GM12865 (cell line): ENCODE measurements around the gene ZNF770.

ENCODE experiments used
- DNase-seq: peaks from one replicate; pipeline ENCODE4 v3.0.0; 2010; ENCODE audit warnings: low read depth
- H3K4me3 ChIP-seq: 2 replicates; pipeline ENCODE4 v1.5.1; 2011; ENCODE audit warnings: mild to moderate bottlenecking, low read depth, low read length, control low read depth
- TF ChIP-seq, protein P1 (sequence below): IDR thresholded peaks from 2 replicates; pipeline ENCODE4 v1.5.1; 2011; ENCODE audit warnings: low read length, control low read depth, low read depth, inconsistent platforms; ENCODE audit not compliant: insufficient read depth; ENCODE audit errors: missing control alignments

ZNF770 gene, protein sequence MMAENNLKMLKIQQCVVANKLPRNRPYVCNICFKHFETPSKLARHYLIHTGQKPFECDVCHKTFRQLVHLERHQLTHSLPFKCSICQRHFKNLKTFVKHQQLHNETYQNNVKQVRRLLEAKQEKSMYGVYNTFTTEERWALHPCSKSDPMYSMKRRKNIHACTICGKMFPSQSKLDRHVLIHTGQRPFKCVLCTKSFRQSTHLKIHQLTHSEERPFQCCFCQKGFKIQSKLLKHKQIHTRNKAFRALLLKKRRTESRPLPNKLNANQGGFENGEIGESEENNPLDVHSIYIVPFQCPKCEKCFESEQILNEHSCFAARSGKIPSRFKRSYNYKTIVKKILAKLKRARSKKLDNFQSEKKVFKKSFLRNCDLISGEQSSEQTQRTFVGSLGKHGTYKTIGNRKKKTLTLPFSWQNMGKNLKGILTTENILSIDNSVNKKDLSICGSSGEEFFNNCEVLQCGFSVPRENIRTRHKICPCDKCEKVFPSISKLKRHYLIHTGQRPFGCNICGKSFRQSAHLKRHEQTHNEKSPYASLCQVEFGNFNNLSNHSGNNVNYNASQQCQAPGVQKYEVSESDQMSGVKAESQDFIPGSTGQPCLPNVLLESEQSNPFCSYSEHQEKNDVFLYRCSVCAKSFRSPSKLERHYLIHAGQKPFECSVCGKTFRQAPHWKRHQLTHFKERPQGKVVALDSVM

GRCh38 chr15:34988027-34988902 lies at the start of gene ZNF770:
TSS of gene ZNF770 (minus strand) at chr15:34988287. CDS start at chr15:34983434, 4,853 bp downstream.
- TF ChIP-seq, protein P1, sequence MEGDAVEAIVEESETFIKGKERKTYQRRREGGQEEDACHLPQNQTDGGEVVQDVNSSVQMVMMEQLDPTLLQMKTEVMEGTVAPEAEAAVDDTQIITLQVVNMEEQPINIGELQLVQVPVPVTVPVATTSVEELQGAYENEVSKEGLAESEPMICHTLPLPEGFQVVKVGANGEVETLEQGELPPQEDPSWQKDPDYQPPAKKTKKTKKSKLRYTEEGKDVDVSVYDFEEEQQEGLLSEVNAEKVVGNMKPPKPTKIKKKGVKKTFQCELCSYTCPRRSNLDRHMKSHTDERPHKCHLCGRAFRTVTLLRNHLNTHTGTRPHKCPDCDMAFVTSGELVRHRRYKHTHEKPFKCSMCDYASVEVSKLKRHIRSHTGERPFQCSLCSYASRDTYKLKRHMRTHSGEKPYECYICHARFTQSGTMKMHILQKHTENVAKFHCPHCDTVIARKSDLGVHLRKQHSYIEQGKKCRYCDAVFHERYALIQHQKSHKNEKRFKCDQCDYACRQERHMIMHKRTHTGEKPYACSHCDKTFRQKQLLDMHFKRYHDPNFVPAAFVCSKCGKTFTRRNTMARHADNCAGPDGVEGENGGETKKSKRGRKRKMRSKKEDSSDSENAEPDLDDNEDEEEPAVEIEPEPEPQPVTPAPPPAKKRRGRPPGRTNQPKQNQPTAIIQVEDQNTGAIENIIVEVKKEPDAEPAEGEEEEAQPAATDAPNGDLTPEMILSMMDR, result no peak
- DNase-seq, result peak; percentile 92
- peak within 1 kb of the TSS; percentile 76 for H3K4me3 ChIP-seq

DNA sequence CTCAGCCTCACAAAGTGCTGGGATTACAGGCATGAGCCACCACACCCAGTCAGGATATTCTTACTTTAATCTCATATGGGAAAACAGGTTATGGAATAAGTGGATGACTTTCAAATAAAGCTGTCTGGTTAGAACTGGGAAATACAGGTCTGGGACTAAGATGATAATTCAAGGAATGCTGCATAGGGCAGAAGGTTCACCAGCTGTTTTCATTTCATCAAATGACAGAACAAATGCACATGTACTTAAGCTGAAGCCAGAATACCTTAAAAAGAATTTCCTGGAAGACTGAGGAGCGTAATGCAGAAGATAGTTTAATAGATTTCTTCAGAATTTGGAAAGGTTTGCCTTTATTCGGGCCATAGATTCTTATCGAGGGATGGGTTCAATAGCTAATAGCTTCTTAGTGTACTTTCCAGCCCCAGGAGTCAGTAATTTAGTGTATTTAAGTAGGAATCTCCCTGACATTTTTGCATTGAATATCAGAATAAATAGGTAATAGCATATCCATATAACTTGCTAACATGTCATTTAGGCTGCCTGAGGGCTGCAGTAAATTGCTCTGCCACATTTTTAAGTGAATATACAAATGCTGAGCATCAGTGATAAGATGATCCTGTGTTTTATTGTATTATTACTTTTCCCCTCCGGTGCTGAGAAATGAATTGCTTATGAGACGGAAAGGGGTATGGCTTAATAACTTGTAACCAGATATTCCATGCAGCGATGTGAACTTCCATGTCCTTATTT lies 40.3 kb upstream of the ZNF770 start:
- DNase-seq, result no peak
- TF ChIP-seq, protein P1, result no peak
- H3K4me3 ChIP-seq, result no peak overlapping the region

DNA sequence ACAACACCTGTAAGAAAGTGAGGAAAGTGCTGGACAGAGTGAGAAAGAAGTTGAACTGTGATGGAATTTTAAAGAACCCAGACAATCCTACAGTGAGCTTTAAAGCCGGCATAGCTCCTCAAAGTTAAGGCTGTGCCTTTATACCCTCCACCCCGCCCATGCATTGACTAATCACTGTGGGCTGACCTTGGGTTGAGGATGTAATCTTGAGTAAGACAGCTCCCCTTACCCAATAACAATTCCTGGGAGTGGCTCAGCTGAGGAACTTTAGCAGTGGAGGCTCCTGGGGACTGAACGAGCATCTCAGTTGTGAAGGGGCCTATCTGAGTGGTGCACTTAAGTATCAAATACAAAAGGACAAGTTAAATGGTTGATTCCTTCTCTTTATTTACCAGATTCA lies 35.7 kb upstream of the ZNF770 start:
- no peak overlapping the region for H3K4me3 ChIP-seq
- TF ChIP-seq, protein P1, result no peak
- no peak for DNase-seq

DNA sequence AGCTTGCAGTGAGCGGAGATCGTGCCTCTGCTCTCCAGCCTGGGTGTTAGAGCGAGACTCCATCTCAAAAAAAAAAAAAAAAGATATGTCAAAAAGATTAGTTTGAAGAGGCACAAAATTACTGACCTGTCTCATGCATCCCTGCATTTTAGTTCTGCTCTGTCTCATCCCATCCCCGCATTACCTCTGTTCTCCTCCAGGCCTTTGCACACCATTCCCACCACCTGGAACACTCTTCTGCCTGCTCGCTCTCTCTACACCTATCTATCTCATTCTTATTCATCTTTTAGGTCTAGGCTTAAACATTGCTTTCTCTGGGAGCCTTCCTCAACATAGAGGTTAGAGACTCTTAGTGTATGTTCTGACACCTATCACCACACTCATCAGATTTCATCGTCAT lies 32.9 kb upstream of the ZNF770 start:
- no peak for DNase-seq
- TF ChIP-seq, protein P1, result no peak
- H3K4me3 ChIP-seq, result no peak overlapping the region

GRCh38 chr15:35019404-35020327 lies 31.6 kb upstream of the ZNF770 start:
- TF ChIP-seq, protein P1, result no peak
- DNase-seq, result no peak
- H3K4me3 ChIP-seq, result no peak overlapping the region
